Measurements from ENCODE around the gene DDX31.

- TF ChIP-seq, protein P1, sequence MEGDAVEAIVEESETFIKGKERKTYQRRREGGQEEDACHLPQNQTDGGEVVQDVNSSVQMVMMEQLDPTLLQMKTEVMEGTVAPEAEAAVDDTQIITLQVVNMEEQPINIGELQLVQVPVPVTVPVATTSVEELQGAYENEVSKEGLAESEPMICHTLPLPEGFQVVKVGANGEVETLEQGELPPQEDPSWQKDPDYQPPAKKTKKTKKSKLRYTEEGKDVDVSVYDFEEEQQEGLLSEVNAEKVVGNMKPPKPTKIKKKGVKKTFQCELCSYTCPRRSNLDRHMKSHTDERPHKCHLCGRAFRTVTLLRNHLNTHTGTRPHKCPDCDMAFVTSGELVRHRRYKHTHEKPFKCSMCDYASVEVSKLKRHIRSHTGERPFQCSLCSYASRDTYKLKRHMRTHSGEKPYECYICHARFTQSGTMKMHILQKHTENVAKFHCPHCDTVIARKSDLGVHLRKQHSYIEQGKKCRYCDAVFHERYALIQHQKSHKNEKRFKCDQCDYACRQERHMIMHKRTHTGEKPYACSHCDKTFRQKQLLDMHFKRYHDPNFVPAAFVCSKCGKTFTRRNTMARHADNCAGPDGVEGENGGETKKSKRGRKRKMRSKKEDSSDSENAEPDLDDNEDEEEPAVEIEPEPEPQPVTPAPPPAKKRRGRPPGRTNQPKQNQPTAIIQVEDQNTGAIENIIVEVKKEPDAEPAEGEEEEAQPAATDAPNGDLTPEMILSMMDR (IDR thresholded peaks at IDR 0.05; ENCODE audit: low read depth, low read length, poor library complexity, severe bottlenecking), result no peak
- TF ChIP-seq EZH2phosphoT487 (IDR thresholded peaks at IDR 0.05; ENCODE audit: borderline replicate concordance, low read length), result no peak
Measured at GRCh38 chr9:132591751-132592314, 78.0 kb downstream of the DDX31 start.

All from DOHH2 (cell line).